Measurements from ENCODE around the gene AQP2.

AQP2 gene

GRCh38 chr12:50004696-50005095 is 54.2 kb downstream of the AQP2 start:
- no peak for DNase-seq

- no peak for DNase-seq
Measured at GRCh38 chr12:50005175-50005574, 54.6 kb downstream of the AQP2 start.

GRCh38 chr12:50006280-50006679 is 55.7 kb downstream of the AQP2 start:
- no peak for DNase-seq

- DNase-seq: no peak
Measured at GRCh38 chr12:50006754-50007442, 56.4 kb downstream of the AQP2 start.
